ENCODE measurements around the gene SDF4. TPM values are rescaled to one million over a fixed set of nuclear protein-coding genes. Genes with fewer than 3 reads are reported as not detected.

SDF4 gene
- total RNA-seq, 1 donor from 2014 or later, result 69.9 TPM

GRCh38 chr1:1241588-1242219, 9.9 kb upstream of the SDF4 start:
- ATAC-seq, result no peak

DNA sequence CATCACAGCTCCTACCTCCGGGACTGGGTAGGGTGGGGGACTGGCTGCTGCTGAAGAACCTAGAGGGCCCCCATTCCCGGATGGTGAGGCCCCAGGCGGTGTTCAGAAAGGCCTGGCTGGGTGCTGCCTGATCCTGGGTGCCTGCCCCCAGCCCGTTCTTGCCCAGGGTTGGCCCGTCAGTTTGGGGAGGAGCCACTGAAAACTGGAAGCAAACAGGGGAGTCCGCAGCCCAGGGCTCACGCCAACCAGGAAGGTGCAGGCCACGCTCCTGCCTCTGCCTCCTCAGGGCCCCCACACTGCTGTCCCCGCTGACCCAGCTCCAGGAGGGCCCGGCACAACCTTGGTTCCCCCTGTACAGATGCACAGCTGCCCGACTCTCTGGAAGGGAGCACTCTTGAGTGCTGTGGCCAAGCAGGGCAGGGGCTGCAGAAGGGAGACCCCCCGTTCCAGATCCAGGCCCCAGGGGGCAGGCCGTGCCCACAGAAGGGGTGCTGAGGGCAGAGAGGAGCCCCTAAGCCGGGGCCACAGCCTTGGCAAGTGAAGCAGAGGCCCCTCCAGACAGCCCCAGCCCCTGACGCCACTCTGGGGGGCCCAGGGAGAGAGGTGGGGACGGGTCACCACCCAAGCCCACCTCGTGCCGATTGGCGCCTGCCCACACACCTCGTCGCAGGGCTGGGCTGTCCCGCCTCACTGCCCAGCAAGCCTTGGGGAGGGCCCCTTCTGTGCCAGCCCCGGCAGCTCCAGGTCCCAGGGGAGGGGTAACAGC, 9.2 kb upstream of the SDF4 start:
- ATAC-seq, result no peak

DNA sequence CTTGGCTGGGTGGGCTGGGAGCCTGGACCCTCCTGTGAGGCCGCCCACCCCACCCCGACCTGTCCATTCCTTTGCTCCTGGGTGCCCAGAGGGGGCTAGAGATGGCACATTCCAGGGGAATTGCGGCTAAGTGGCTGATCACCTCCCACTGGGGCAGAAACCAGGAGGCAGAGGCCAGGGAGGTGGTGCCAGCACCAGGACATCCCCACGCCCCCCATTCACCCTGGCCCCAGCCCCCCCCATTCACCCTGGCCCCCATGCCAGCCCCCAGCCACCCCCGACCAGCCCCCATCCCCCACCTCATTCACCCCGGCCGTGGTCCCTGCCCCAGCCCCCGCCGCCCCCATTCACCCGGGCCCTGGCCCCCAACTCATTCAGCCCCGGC, 8.5 kb upstream of the SDF4 start:
- no peak for ATAC-seq

GRCh38 chr1:1239614-1240347, 8.0 kb upstream of the SDF4 start:
- ATAC-seq, result peak; percentile 11

- ATAC-seq, result no peak
Observed at GRCh38 chr1:1239227-1239613, 7.4 kb upstream of the SDF4 start.

DNA sequence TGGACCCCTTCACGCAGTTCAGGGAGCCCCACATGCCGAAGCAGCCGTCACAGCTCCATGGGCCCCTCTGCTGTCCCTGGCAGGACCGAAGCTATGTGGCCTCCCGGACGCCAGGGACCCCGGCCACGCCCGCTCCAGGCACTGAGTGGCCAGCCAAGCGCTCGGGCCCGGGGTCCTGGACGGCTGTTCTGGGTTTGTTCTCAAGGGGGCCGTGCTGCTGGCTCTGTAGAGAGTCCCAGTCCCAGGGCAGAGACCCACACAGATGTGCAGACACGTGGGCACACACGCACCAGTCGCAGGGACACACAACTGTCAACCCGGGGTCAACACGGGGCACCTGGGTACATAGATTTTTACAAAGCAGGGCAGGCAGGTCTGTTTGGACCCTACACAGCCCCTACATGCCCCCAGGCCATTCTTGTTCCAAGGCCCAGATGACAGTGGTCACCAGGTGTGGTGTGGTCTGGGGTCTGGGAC, 6.9 kb upstream of the SDF4 start:
- ATAC-seq, result no peak

GRCh38 chr1:1237874-1238701, 6.3 kb upstream of the SDF4 start:
- ATAC-seq, result peak; percentile 43

DNA sequence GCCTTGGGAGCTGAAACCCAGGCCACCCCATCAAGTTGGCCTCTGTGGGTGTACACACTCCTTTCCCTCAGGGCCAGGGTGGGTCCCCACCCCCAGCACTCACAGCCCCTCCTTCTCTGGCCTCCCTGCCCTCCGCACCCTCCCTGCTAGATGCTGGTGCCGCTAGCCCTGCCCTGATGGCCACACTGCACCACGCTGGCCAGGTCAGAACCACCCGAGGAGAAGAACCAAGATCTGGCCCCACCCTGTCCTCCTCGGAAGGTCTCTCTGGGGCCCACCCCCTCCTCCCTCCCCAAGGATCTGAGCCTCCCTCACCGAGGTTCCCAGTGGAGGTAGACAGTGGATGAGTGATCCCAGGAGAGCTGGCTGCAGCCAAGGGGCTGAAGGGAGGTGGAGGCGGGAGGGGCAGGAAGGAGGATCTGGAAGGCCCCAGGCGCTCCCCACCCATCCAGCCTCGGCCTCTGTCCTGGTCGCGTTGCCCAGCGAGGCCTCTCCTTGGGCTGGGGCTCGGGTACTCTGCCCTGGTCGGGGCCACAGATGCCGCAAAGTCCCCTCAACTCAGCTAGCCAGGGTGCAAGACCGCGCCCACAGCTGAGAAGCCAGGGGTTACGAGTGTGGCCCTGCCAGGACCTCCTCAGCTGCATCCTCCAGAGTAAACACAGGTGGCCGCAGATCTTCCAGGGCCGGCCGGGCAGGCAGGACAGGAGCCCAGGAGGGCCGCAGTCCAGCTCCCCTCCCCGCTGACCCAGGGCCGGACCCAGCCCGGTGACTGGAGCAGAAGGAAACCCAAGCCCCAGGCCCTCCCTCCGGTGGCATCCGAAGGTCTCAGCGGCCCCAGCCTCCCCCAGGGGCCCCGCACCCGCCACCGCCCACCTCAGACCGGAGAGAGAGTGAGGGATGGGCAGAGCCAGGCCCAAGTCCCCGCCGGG, 5.4 kb upstream of the SDF4 start:
- no peak for ATAC-seq

- ATAC-seq, result no peak
Observed at GRCh38 chr1:1236176-1236763, 4.5 kb upstream of the SDF4 start.

GRCh38 chr1:1235016-1235744, 3.4 kb upstream of the SDF4 start:
- ATAC-seq, result no peak

- ATAC-seq, result no peak
Observed at GRCh38 chr1:1234180-1234808, 2.5 kb upstream of the SDF4 start.

DNA sequence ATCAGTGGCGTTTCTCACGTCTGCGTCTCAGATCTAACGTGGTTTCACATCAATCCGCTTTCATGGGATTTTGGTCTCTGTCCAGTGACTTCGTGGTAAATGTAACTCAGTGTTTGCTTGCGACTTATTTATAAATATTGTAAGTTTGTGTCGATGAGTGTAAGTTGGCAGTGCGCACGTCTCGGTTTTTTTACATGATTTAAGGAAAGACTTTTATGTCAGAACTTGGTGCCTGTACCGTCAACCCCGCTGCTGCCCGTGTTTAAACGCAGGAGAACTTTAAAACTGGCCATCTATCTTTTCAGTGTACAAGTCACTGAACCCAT, 1.7 kb upstream of the SDF4 start:
- no peak for ATAC-seq

DNA sequence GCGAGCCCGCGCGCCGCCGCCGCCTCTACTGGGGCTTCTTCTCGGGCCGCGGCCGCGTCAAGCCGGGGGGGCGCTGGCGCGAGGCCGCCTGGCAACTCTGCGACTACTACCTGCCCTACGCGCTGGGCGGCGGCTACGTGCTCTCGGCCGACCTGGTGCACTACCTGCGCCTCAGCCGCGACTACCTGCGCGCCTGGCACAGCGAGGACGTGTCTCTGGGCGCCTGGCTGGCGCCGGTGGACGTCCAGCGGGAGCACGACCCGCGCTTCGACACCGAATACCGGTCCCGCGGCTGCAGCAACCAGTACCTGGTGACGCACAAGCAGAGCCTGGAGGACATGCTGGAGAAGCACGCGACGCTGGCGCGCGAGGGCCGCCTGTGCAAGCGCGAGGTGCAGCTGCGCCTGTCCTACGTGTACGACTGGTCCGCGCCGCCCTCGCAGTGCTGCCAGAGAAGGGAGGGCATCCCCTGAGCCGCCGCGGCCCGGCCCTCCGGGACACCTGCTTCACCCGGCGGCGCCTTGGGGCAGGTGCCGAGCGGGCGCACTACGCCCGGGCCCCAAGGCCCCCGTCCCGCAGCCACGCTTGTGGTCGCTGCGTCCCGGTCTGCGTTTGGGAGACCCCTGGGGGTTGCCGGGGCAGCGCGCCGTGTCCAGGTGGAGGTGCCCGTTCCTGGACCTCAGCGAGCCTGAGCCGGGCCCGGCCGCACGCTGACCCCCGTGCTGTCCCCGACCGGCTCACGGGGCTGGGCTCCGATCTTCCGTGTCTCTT, 1.2 kb upstream of the SDF4 start:
- ATAC-seq, result no peak

- ATAC-seq, result no peak
Observed at GRCh38 chr1:1232208-1232795, 501 bp upstream of the SDF4 start, which contains the start of gene B3GALT6. Gene B3GALT6, plus strand, starts transcription at chr1:1232237. Its CDS starts 42 bp downstream, at chr1:1232279.

GRCh38 chr1:1230656-1231399, 973 bp downstream of the SDF4 start:
- ATAC-seq, result peak; percentile 24

- no peak for ATAC-seq
Observed at GRCh38 chr1:1229770-1230169, 2.0 kb downstream of the SDF4 start.

DNA sequence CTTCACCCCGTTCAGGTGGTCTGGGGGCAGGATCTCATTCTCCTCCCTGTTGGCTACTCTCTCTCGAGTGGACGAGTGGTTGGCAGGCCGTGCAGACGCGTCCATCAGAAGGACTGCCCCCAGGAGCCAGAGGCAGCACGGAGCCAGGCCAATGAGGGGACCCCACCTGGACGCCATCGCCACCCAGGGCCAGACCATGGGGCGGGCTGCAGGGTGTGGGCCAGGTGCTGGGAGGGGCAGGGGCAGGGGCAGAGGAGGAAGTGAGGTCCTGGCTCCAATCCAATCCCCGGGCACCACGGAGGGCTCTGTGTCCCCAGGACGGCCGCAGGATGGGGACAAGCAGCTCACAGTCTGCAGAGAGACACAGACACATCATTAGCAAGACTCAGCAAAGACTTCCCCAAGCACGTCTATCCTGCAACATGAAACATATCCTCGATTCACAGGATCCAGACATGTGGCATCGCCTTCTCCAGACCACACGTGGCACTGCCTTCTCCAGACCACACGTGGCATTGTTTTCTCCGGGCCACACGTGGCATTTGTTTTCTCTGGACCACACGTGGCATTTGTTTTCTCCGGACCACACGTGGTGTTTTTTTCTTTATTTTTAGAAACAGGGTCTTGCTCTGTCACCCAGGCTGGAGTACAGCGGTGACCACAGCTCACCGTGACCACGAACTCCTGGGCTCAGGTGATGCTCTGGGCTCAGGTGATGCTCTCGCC, 3.0 kb downstream of the SDF4 start:
- no peak for ATAC-seq
